B cell (primary cell): ENCODE data around the gene FAM174C. TPM values are rescaled to one million over a fixed set of nuclear protein-coding genes. Genes with fewer than 3 reads are reported as not detected.

Source experiments
- ATAC-seq: fragments of 200-7000 bp; cut with Tn5 transposase; one replicate; pipeline ENCODE4 v1.10.0; 2021; ENCODE audit warnings: low read depth, mild to moderate bottlenecking, moderate number of reproducible peaks, moderate library complexity
- CTCF ChIA-PET: fragments of 350-600 bp; sonication (Branson Sonifier 250); formaldehyde crosslinking; loops from one replicate; lab custom pipeline; 2021; ENCODE audit warnings: antibody characterized with exemption, inconsistent platforms; lab: Charles Lee
- POLR2A ChIA-PET: fragments of 350-600 bp; sonication (Branson Sonifier 250); formaldehyde crosslinking; loops from one replicate; lab custom pipeline; 2021; ENCODE audit warnings: antibody characterized with exemption; lab: Charles Lee
- DNase-seq: peaks from one replicate; pipeline ENCODE4 v3.0.0; 2013
- H2AFZ ChIP-seq: 2 replicates; pipeline ENCODE4 v1.6.1; 2012; ENCODE audit warnings: mild to moderate bottlenecking, low read depth, low read length; ENCODE audit not compliant: insufficient read depth, poor library complexity, severe bottlenecking
- H3K27ac ChIP-seq, 2 donors: 1 replicate in 1 of 2; 2 replicates in 1 of 2; pipeline ENCODE4 v1.5.1; 2012 to 2013; ENCODE audit warnings: low read length in 2 of 2, mild to moderate bottlenecking in 2 of 2, moderate library complexity in 1 of 2
- H3K27me3 ChIP-seq, 4 experiments: fragments of 200-600 bp in 1 of 4; sonication (generic) in 1 of 4; replicated peaks in 1 of 4; 1 replicate in 2 of 4; 2 replicates in 2 of 4; pipeline versions ENCODE4 v1.6.1 to v1.7.0; 2013 to 2016; ENCODE audit warnings: low read length in 3 of 4, mild to moderate bottlenecking in 2 of 4, mixed read lengths in 1 of 4, moderate library complexity in 1 of 4; ENCODE audit not compliant: insufficient read depth in 4 of 4, control insufficient read depth in 3 of 4; ENCODE audit errors: control extremely low read depth in 1 of 4
- H3K36me3 ChIP-seq, 2 experiments: replicated peaks in 1 of 2; 1 replicate in 1 of 2; 2 replicates in 1 of 2; pipeline versions ENCODE4 v1.6.1 to v1.7.1; 2013; ENCODE audit warnings: low read length in 1 of 2; ENCODE audit not compliant: insufficient read depth in 2 of 2, control insufficient read depth in 1 of 2; ENCODE audit errors: control extremely low read depth in 1 of 2, extremely low read depth in 1 of 2
- H3K4me1 ChIP-seq, 2 donors: fragments of 200-600 bp in 1 of 2; sonication (generic) in 1 of 2; 1 replicate in 1 of 2; 2 replicates in 1 of 2; pipeline versions ENCODE4 v1.5.1 to v1.6.1; 2013 to 2017; ENCODE audit warnings: low read length in 2 of 2; ENCODE audit not compliant: control insufficient read depth in 2 of 2, insufficient read depth in 2 of 2
- H3K4me2 ChIP-seq: replicated peaks from 2 replicates; pipeline ENCODE3; 2012; ENCODE audit warnings: mild to moderate bottlenecking, low read depth, low read length; ENCODE audit not compliant: poor library complexity, severe bottlenecking
- H3K4me3 ChIP-seq, 5 experiments: fragments of 200-600 bp in 1 of 5; sonication (generic) in 1 of 5; 1 replicate in 3 of 5; 2 replicates in 2 of 5; pipeline versions ENCODE4 v1.5.1 to v1.7.0; 2011 to 2016; ENCODE audit warnings: low read length in 4 of 5, mild to moderate bottlenecking in 4 of 5, low read depth in 2 of 5, control low read depth in 1 of 5, moderate library complexity in 1 of 5; ENCODE audit not compliant: insufficient read depth in 1 of 5; ENCODE audit errors: control extremely low read depth in 1 of 5, extremely low read depth in 1 of 5
- H3K79me2 ChIP-seq: fragments of 200-600 bp; sonication (generic); one replicate; pipeline ENCODE4 v1.6.0; 2016; ENCODE audit warnings: low read length; ENCODE audit not compliant: control insufficient read depth, insufficient read depth
- H3K9ac ChIP-seq: fragments of 200-600 bp; sonication (generic); 2 replicates; pipeline ENCODE4 v1.6.1; 2017; ENCODE audit warnings: mild to moderate bottlenecking, low read length, moderate library complexity
- H3K9me3 ChIP-seq, 3 donors: one replicate each; pipeline versions ENCODE4 v1.6.1 to v1.7.1; 2013; ENCODE audit warnings: low read length in 2 of 3; ENCODE audit not compliant: control insufficient read depth in 2 of 3, insufficient read depth in 1 of 3; ENCODE audit errors: control extremely low read depth in 1 of 3
- H4K20me1 ChIP-seq: 2 replicates; pipeline ENCODE4 v1.6.0; 2012; ENCODE audit warnings: mild to moderate bottlenecking, low read length; ENCODE audit not compliant: insufficient read depth, control insufficient read depth, poor library complexity, severe bottlenecking
- H3K27ac Mint-ChIP-seq: one replicate; pipeline ENCODE4 v1.8.0; 2021; ENCODE audit warnings: mixed read lengths
- H3K27me3 Mint-ChIP-seq: one replicate; pipeline ENCODE4 v1.8.0; 2021; ENCODE audit warnings: mixed read lengths
- H3K4me1 Mint-ChIP-seq: one replicate; pipeline ENCODE4 v1.8.0; 2021; ENCODE audit warnings: mixed read lengths
- H3K4me3 Mint-ChIP-seq: one replicate; pipeline ENCODE4 v1.8.0; 2021; ENCODE audit warnings: mixed read lengths
- H3K9me3 Mint-ChIP-seq: one replicate; pipeline ENCODE4 v1.8.0; 2022; ENCODE audit warnings: mixed read lengths; ENCODE audit not compliant: insufficient read depth
- EZH2 ChIP-seq: IDR thresholded peaks from 2 replicates; pipeline ENCODE4 v1.6.1; 2012; ENCODE audit warnings: borderline replicate concordance, low read depth, mild to moderate bottlenecking, moderate library complexity, low read length; ENCODE audit not compliant: insufficient read depth, poor library complexity, severe bottlenecking
- WGBS: methylation state at CpG from one replicate; pipeline ENCODE4 v1.1.5; 2013; ENCODE audit warnings: missing lambda C conversion rate; ENCODE audit not compliant: insufficient coverage; 5-methylcytosine and 5-hydroxymethylcytosine counted together
- intact Hi-C: fragments of 100-400 bp; cut with micrococcal nuclease; formaldehyde crosslinking; loops from one replicate; pipeline ENCODE4 v1.10.0; 2022
- polyA plus RNA-seq: library from polyadenylated mRNA; depleted of rRNA; stranded (reverse); fragments of >200 nt; gene quantifications from 2 replicates; pipeline ENCODE4 v1.2.3, GENCODE V29; 2012
- total RNA-seq, 2 donors: library from RNA; stranded (reverse); fragments of 120-200 nt in 1 of 2; gene quantifications; 1 replicate in 1 of 2; 2 replicates in 1 of 2; pipeline versions ENCODE4 v1.2.3 to v1.2.4, GENCODE V29; 2013 to 2022
- TF ChIP-seq, protein P1 (sequence below): fragments of 200-600 bp; IDR thresholded peaks from one replicate; pipeline ENCODE4 v1.8.0; 2022; ENCODE audit warnings: antibody characterized with exemption, mild to moderate bottlenecking

FAM174C gene
- total and polyA plus RNA-seq, 2 donors (not counting 1 experiment from before 2014, with no cell fraction given), result 41.1 to 70.6 TPM

DNA sequence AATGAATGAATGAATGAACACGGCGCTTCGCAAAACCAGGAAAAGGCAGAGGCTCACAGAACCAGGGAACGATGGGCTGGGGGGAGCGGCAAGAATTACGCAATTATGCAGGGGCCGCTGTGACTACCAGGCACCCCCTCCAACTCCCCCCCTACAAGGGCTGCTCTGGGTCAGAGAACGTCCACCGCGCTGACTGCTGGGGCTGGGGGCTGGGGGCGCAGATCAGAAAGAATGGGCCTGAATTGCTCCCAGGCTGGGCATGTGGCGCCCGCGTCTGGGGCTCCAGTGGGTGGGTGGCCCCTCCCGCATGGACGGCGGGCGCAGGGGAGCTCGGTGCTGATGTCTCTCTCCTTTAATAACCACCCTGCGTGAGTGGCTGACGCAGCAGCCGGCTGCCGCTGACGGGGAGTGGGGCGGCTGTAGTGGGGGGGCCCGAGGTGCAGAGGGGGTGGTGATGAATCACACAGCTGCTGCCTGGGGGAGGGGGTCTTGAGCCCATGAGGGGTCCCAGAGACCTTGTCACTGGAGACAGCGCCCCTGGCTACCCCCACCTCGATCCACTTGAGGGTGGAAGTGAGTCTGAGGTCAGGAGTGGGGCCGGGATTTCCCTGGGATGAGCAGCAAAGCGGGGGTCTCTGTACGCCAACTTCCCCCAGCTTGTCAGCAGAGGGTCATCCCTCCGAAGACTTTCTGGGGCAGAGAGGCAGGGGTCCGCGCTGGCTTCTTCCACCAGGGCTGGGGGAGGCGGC lies 7.7 kb upstream of the FAM174C start:
- no peaks in the 10 kb centered on the region for H3K27me3 ChIP-seq
- peaks cover 53% of the 10 kb centered on the region for H3K79me2 ChIP-seq
- H3K4me3 ChIP-seq, result peak overlapping the region in 1 of 5 experiments; percentile 64
- Mint-ChIP-seq H3K4me3 (peak overlapping the region; percentile 95), H3K27ac (peak overlapping the region; percentile 95), H3K9me3 (no peaks in the 10 kb centered on the region), H3K4me1 (peaks cover 82% of the 10 kb centered on the region), H3K27me3 (no peaks in the 10 kb centered on the region)
- ChIA-PET POLR2A (interaction anchor here (5.4 to 11.0 kb wide), 3 partner anchors 11 to 24 kb away, joined by 33 to 402 read pairs (median 305); partner anchors contain the start of genes ATP5F1D and MIDN), CTCF (interaction anchor here (2.9 to 10.0 kb wide), 3 partner anchors 14 to 24 kb away, joined by 31 to 658 read pairs (median 113); partner anchors contain the start of gene ATP5F1D)
- ATAC-seq (no peak), DNase-seq (peak; percentile 60)
- peaks cover 73 to 86% of the 10 kb centered on the region in 2 donors for H3K4me1 ChIP-seq
- H3K9ac ChIP-seq, result peak overlapping the region; percentile 57
- no peak overlapping the region for H2AFZ ChIP-seq
- H3K27ac ChIP-seq, result no peak overlapping the region
- WGBS, result 33% methylated on average over 25 of the region's 35 CpGs
- H3K9me3 ChIP-seq, result no peaks in the 10 kb centered on the region
- no peak for TF ChIP-seq EZH2
- TF ChIP-seq, protein P1, sequence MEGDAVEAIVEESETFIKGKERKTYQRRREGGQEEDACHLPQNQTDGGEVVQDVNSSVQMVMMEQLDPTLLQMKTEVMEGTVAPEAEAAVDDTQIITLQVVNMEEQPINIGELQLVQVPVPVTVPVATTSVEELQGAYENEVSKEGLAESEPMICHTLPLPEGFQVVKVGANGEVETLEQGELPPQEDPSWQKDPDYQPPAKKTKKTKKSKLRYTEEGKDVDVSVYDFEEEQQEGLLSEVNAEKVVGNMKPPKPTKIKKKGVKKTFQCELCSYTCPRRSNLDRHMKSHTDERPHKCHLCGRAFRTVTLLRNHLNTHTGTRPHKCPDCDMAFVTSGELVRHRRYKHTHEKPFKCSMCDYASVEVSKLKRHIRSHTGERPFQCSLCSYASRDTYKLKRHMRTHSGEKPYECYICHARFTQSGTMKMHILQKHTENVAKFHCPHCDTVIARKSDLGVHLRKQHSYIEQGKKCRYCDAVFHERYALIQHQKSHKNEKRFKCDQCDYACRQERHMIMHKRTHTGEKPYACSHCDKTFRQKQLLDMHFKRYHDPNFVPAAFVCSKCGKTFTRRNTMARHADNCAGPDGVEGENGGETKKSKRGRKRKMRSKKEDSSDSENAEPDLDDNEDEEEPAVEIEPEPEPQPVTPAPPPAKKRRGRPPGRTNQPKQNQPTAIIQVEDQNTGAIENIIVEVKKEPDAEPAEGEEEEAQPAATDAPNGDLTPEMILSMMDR, result no peak
- H3K4me2 ChIP-seq, result peak overlapping the region; percentile 83
- peaks cover 53% of the 10 kb centered on the region for H4K20me1 ChIP-seq
- intact Hi-C loops, result loop anchor here (2.0 to 5.0 kb wide), 2 partner anchors 165 to 223 kb away; partner anchors contain the start of genes GPX4, PCSK4 and REEP6
- peaks cover 3 to 28% of the 10 kb centered on the region in 2 experiments for H3K36me3 ChIP-seq
